ENCODE data around the gene MRPL38.

The MRPL38 gene

GRCh38 chr17:75849724-75850123 lies 55.0 kb downstream of the MRPL38 start:
- DNase-seq: no peak

- DNase-seq: no peak
These were observed 55.4 kb downstream of the MRPL38 start for GRCh38 chr17:75849279-75849646.

Data from NCI-H510A (cell line).